Neural progenitor cell (in vitro differentiated cells): ENCODE measurements around the gene PSMB8. TPM values are rescaled to one million over a fixed set of nuclear protein-coding genes. Genes with fewer than 3 reads are reported as not detected.

Experiments
- DNase-seq: peaks from one replicate; pipeline ENCODE4 v3.0.0-alpha.2; 2016; ENCODE audit warnings: low spot score
- H2AFZ ChIP-seq: fragments of 200-600 bp; sonication (generic); replicated peaks from 2 replicates; pipeline ENCODE4 v1.6.1; 2016; ENCODE audit warnings: antibody characterized with exemption
- H3F3A ChIP-seq: fragments of 200-600 bp; sonication (generic); 2 replicates; pipeline ENCODE4 v1.6.1; 2016; ENCODE audit warnings: antibody characterized with exemption, low read depth
- H3K27ac ChIP-seq: fragments of 200-600 bp; sonication (generic); 2 replicates; pipeline ENCODE4 v1.5.1; 2016; ENCODE audit warnings: mild to moderate bottlenecking
- H3K27me3 ChIP-seq: fragments of 200-600 bp; sonication (generic); 2 replicates; pipeline ENCODE4 v1.6.1; 2016; ENCODE audit warnings: mild to moderate bottlenecking, moderate library complexity
- H3K36me3 ChIP-seq: fragments of 200-600 bp; sonication (generic); 2 replicates; pipeline ENCODE4 v1.5.1; 2016
- H3K4me1 ChIP-seq: fragments of 200-600 bp; sonication (generic); 2 replicates; pipeline ENCODE4 v1.6.1; 2016; ENCODE audit warnings: mixed run types
- H3K4me2 ChIP-seq: fragments of 200-600 bp; sonication (generic); 2 replicates; pipeline ENCODE4 v1.6.1; 2016
- H3K4me3 ChIP-seq: fragments of 200-600 bp; sonication (generic); 2 replicates; pipeline ENCODE4 v1.5.1; 2016
- H3K79me2 ChIP-seq: fragments of 200-600 bp; sonication (generic); 2 replicates; pipeline ENCODE4 v1.6.1; 2016; ENCODE audit warnings: low read depth
- H3K9ac ChIP-seq: fragments of 200-600 bp; sonication (generic); 2 replicates; pipeline ENCODE4 v1.6.1; 2016
- H3K9me3 ChIP-seq: fragments of 200-600 bp; sonication (generic); 2 replicates; pipeline ENCODE4 v1.5.1; 2016; ENCODE audit warnings: low read depth
- H4K20me1 ChIP-seq: fragments of 200-600 bp; sonication (generic); 2 replicates; pipeline ENCODE4 v1.6.1; 2016; ENCODE audit warnings: low read depth
- H3K27ac Mint-ChIP-seq: 3 replicates; pipeline ENCODE4 v1.8.0; 2021; ENCODE audit warnings: mixed read lengths
- H3K27me3 Mint-ChIP-seq: 2 replicates; pipeline ENCODE4 v1.8.0; 2022; ENCODE audit warnings: low read depth, mild to moderate bottlenecking, inconsistent platforms, moderate library complexity, mixed read lengths; ENCODE audit not compliant: insufficient read depth
- H3K36me3 Mint-ChIP-seq: 3 replicates; pipeline ENCODE4 v1.8.0; 2021; ENCODE audit warnings: mixed read lengths
- H3K4me1 Mint-ChIP-seq: 3 replicates; pipeline ENCODE4 v1.8.0; 2021; ENCODE audit warnings: mixed read lengths
- H3K4me3 Mint-ChIP-seq: 3 replicates; pipeline ENCODE4 v1.8.0; 2021; ENCODE audit warnings: mild to moderate bottlenecking, moderate library complexity, mixed read lengths
- H3K9me3 Mint-ChIP-seq: 3 replicates; pipeline ENCODE4 v1.8.0; 2020; ENCODE audit warnings: mixed read lengths
- CTCF ChIP-seq: fragments of 200-600 bp; sonication (generic); IDR thresholded peaks from 2 replicates; pipeline ENCODE4 v1.5.1; 2017; ENCODE audit warnings: antibody characterized with exemption, mild to moderate bottlenecking
- EZH2 ChIP-seq: fragments of 200-600 bp; sonication (generic); IDR thresholded peaks from 2 replicates; pipeline ENCODE4 v1.6.1; 2017; ENCODE audit warnings: antibody characterized with exemption, mild to moderate bottlenecking, moderate library complexity
- EZH2phosphoT487 ChIP-seq: fragments of 200-600 bp; sonication (generic); IDR thresholded peaks from 2 replicates; pipeline ENCODE4 v1.6.1; 2017; ENCODE audit warnings: antibody characterized with exemption
- total RNA-seq: library from RNA; depleted of rRNA; stranded (reverse); fragments of >200 nt; gene quantifications from 2 replicates; pipeline ENCODE4 v1.2.3, GENCODE V29; 2015; ENCODE audit warnings: low replicate concordance

Gene PSMB8
- total RNA-seq: 2.0 and 2.2 TPM in 2 replicates

GRCh38 chr6:32843979-32844838 is at the start of gene PSMB8:
TSS of gene PSMB8 (minus strand) at chr6:32844047. CDS start at chr6:32843996, 51 bp downstream.
- Histone ChIP-seq H3K27me3 (peaks cover 53% of the 10 kb centered on the region), H3K9me3 (no peaks in the 10 kb centered on the region), H3K9ac (no peak within 1 kb of the TSS), H2AFZ (peak within 1 kb of the TSS; percentile 84), H3F3A (no peaks in the 10 kb centered on the region), H3K27ac (no peak within 1 kb of the TSS), H3K36me3 (no peaks in the 10 kb centered on the region), H4K20me1 (no peaks in the 10 kb centered on the region), H3K4me3 (peak within 1 kb of the TSS; percentile 50), H3K4me2 (peak within 1 kb of the TSS; percentile 91), H3K79me2 (no peaks in the 10 kb centered on the region), H3K4me1 (peaks cover 4% of the 10 kb centered on the region)
- Mint-ChIP-seq H3K36me3 (no peaks in the 10 kb centered on the region), H3K4me3 (peak within 1 kb of the TSS; percentile 90), H3K27ac (no peak within 1 kb of the TSS), H3K27me3 (peaks cover 59% of the 10 kb centered on the region), H3K4me1 (peaks cover 11% of the 10 kb centered on the region), H3K9me3 (no peaks in the 10 kb centered on the region)
- DNase-seq: peak; percentile 96
- TF ChIP-seq EZH2phosphoT487 (peak; percentile 60), CTCF (no peak), EZH2 (peak; percentile 73)

- no peak overlapping the region for H3K9ac ChIP-seq
- Mint-ChIP-seq H3K27ac (no peak overlapping the region), H3K4me3 (no peak overlapping the region), H3K27me3 (peaks cover 8% of the 10 kb centered on the region), H3K9me3 (no peaks in the 10 kb centered on the region), H3K4me1 (peaks cover 11% of the 10 kb centered on the region), H3K36me3 (no peaks in the 10 kb centered on the region)
- H3K79me2 ChIP-seq: peaks cover 17% of the 10 kb centered on the region
- H2AFZ ChIP-seq: no peak overlapping the region
- no peaks in the 10 kb centered on the region for H3K36me3 ChIP-seq
- H3K4me1 ChIP-seq: peaks cover 11% of the 10 kb centered on the region
- DNase-seq: no peak
- H3K4me2 ChIP-seq: no peak overlapping the region
- H3K9me3 ChIP-seq: no peaks in the 10 kb centered on the region
- no peaks in the 10 kb centered on the region for H3K27me3 ChIP-seq
- no peak overlapping the region for H3K27ac ChIP-seq
- H4K20me1 ChIP-seq: no peaks in the 10 kb centered on the region
- peaks cover 16% of the 10 kb centered on the region for H3F3A ChIP-seq
- TF ChIP-seq EZH2 (no peak), CTCF (no peak), EZH2phosphoT487 (no peak)
- H3K4me3 ChIP-seq: no peak overlapping the region
Observed at GRCh38 chr6:32890831-32891230, 47.0 kb upstream of the PSMB8 start.

- Histone ChIP-seq H3F3A (peaks cover 16% of the 10 kb centered on the region), H3K27me3 (no peaks in the 10 kb centered on the region), H3K4me3 (no peak overlapping the region), H3K9me3 (no peaks in the 10 kb centered on the region), H3K4me1 (peaks cover 4% of the 10 kb centered on the region), H3K9ac (no peak overlapping the region), H3K36me3 (no peaks in the 10 kb centered on the region), H4K20me1 (no peaks in the 10 kb centered on the region), H3K4me2 (no peak overlapping the region), H3K27ac (no peak overlapping the region), H2AFZ (no peak overlapping the region), H3K79me2 (peaks cover 7% of the 10 kb centered on the region)
- Mint-ChIP-seq H3K9me3 (no peaks in the 10 kb centered on the region), H3K27ac (no peak overlapping the region), H3K4me3 (no peak overlapping the region), H3K4me1 (peaks cover 2% of the 10 kb centered on the region), H3K36me3 (no peaks in the 10 kb centered on the region), H3K27me3 (peaks cover 6% of the 10 kb centered on the region)
- DNase-seq: no peak
- TF ChIP-seq EZH2 (no peak), CTCF (no peak), EZH2phosphoT487 (no peak)
Observed at GRCh38 chr6:32889533-32889932, 45.7 kb upstream of the PSMB8 start.
